ENCODE measurements around the gene TLCD5.

Gene TLCD5

GRCh38 chr11:120378474-120378873 is 53.4 kb downstream of the TLCD5 start:
- TF ChIP-seq CTCF (IDR thresholded peaks at IDR 0.05; ENCODE audit: control insufficient read depth, insufficient read depth, low read depth, low read length, missing control alignments): no peak
- no peak overlapping the region for H3K4me3 ChIP-seq (ENCODE audit: control insufficient read depth, low read depth, low read length)
- DNase-seq (ENCODE audit: low read depth): no peak

- no peak for TF ChIP-seq CTCF (IDR thresholded peaks at IDR 0.05; ENCODE audit: control insufficient read depth, insufficient read depth, low read depth, low read length, missing control alignments)
- DNase-seq (ENCODE audit: low read depth): no peak
- H3K4me3 ChIP-seq (ENCODE audit: control insufficient read depth, low read depth, low read length): no peak overlapping the region
Observed at GRCh38 chr11:120381401-120381800, 56.3 kb downstream of the TLCD5 start.

Measured in AG09309 (cell line).